Neural cell (in vitro differentiated cells): ENCODE measurements around the gene TOR4A.

Experiments used
- EP300 ChIP-seq: fragments of 450-650 bp; conservative IDR thresholded peaks from 2 replicates; pipeline ENCODE4 v1.6.1; 2014; ENCODE audit warnings: antibody characterized with exemption, mild to moderate bottlenecking, moderate library complexity; ENCODE audit not compliant: poor library complexity, severe bottlenecking
- EZH2 ChIP-seq: fragments of 200-600, 300-800 bp; shearing (Covaris generic), sonication (generic); IDR thresholded peaks from 2 replicates; pipeline ENCODE4 v1.6.1; 2014; ENCODE audit warnings: antibody characterized with exemption, low read length, borderline replicate concordance, mild to moderate bottlenecking; ENCODE audit not compliant: insufficient read depth, poor library complexity, severe bottlenecking
- MXI1 ChIP-seq: fragments of 450-650 bp; conservative IDR thresholded peaks from 2 replicates; pipeline ENCODE4 v1.6.1; 2014; ENCODE audit warnings: antibody characterized with exemption, mild to moderate bottlenecking; ENCODE audit not compliant: poor library complexity, severe bottlenecking
- POLR2AphosphoS5 ChIP-seq: IDR thresholded peaks from 2 replicates; pipeline ENCODE4 v1.6.1; 2012
- RAD21 ChIP-seq: fragments of 450-650 bp; conservative IDR thresholded peaks from 2 replicates; pipeline ENCODE4 v1.6.1; 2014; ENCODE audit warnings: antibody characterized with exemption, mild to moderate bottlenecking, moderate library complexity
- SMC3 ChIP-seq: fragments of 450-650 bp; conservative IDR thresholded peaks from 2 replicates; pipeline ENCODE4 v1.6.1; 2014; ENCODE audit warnings: antibody characterized with exemption, mild to moderate bottlenecking, moderate library complexity; ENCODE audit not compliant: poor library complexity
- TAF1 ChIP-seq: IDR thresholded peaks from 2 replicates; pipeline ENCODE4 v1.6.1; 2012; ENCODE audit warnings: low read depth
- TF ChIP-seq, protein P1 (sequence below): fragments of 450-650 bp; IDR thresholded peaks from 2 replicates; pipeline ENCODE4 v1.5.1; 2014; ENCODE audit warnings: antibody characterized with exemption, mild to moderate bottlenecking, moderate library complexity; ENCODE audit not compliant: poor library complexity, severe bottlenecking
- TF ChIP-seq, protein P2 (sequence below): IDR thresholded peaks from 2 replicates; pipeline ENCODE4 v1.6.1; 2012; ENCODE audit warnings: borderline replicate concordance

DNA sequence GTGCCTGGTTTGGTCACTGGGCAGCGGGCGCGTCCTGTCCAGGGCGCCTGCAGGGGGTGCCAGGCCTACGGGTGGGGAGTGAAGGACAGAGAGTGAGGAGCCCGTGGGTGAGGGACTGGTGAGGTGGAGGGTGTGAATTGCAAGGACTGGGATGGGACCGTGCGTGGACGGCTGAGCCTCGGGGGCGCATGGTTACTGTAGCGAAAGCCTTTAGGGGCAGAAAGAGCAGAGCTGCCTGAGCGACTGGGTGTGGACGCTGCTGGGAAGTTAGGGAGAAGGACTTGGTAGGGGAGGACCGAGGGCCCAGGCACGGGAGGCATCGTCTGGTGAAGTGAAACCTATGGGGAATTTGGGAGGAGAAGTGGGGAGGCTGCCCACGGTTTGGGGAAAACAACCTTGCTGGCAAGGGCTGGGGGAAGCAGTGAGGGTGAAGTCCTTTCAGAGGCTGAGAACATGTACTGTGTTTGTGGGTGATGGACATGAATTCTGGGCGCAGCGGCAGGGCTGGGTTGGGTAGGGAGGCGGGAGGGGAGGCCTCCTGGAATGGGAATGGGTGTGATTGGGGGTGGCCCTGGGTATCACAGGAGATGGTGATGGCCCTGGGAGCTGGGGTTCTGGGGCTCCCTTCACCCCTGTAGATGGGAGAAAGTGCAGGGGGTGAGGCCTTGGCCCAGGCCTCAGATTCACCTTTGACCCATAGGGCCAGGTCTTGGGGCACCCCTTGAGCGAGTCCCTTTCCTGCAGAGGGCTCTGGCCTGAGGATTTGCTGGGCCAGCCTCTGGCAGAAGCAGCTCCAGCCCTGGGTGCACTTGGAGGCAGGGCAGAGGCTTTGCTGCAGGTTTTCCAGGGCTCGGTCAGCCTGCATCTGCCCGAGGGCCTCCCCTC lies 1.7 kb upstream of the TOR4A start:
- TF ChIP-seq, protein P1, sequence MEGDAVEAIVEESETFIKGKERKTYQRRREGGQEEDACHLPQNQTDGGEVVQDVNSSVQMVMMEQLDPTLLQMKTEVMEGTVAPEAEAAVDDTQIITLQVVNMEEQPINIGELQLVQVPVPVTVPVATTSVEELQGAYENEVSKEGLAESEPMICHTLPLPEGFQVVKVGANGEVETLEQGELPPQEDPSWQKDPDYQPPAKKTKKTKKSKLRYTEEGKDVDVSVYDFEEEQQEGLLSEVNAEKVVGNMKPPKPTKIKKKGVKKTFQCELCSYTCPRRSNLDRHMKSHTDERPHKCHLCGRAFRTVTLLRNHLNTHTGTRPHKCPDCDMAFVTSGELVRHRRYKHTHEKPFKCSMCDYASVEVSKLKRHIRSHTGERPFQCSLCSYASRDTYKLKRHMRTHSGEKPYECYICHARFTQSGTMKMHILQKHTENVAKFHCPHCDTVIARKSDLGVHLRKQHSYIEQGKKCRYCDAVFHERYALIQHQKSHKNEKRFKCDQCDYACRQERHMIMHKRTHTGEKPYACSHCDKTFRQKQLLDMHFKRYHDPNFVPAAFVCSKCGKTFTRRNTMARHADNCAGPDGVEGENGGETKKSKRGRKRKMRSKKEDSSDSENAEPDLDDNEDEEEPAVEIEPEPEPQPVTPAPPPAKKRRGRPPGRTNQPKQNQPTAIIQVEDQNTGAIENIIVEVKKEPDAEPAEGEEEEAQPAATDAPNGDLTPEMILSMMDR: no peak
- no peak for TF ChIP-seq EZH2
- no peak for TF ChIP-seq RAD21
- TF ChIP-seq MXI1: no peak
- no peak for TF ChIP-seq POLR2AphosphoS5
- no peak for TF ChIP-seq SMC3
- TF ChIP-seq TAF1: no peak
- TF ChIP-seq EP300: no peak
- TF ChIP-seq, protein P2, sequence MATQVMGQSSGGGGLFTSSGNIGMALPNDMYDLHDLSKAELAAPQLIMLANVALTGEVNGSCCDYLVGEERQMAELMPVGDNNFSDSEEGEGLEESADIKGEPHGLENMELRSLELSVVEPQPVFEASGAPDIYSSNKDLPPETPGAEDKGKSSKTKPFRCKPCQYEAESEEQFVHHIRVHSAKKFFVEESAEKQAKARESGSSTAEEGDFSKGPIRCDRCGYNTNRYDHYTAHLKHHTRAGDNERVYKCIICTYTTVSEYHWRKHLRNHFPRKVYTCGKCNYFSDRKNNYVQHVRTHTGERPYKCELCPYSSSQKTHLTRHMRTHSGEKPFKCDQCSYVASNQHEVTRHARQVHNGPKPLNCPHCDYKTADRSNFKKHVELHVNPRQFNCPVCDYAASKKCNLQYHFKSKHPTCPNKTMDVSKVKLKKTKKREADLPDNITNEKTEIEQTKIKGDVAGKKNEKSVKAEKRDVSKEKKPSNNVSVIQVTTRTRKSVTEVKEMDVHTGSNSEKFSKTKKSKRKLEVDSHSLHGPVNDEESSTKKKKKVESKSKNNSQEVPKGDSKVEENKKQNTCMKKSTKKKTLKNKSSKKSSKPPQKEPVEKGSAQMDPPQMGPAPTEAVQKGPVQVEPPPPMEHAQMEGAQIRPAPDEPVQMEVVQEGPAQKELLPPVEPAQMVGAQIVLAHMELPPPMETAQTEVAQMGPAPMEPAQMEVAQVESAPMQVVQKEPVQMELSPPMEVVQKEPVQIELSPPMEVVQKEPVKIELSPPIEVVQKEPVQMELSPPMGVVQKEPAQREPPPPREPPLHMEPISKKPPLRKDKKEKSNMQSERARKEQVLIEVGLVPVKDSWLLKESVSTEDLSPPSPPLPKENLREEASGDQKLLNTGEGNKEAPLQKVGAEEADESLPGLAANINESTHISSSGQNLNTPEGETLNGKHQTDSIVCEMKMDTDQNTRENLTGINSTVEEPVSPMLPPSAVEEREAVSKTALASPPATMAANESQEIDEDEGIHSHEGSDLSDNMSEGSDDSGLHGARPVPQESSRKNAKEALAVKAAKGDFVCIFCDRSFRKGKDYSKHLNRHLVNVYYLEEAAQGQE: no peak
